WERI-Rb-1 (cell line): ENCODE data around the gene AFAP1.

Source experiments
- DNase-seq: peaks from one replicate; pipeline ENCODE4 v3.0.0-alpha.2; 2020
- H3K27ac ChIP-seq: fragments of 250-450 bp; sonication (Bioruptor Pico); 2 replicates; pipeline ENCODE4 v1.5.1; 2020; ENCODE audit warnings: mild to moderate bottlenecking, moderate library complexity
- H3K27me3 ChIP-seq: fragments of 250-450 bp; sonication (Bioruptor Pico); 2 replicates; pipeline ENCODE4 v1.5.1; 2021; ENCODE audit warnings: mild to moderate bottlenecking, low read depth, moderate library complexity; ENCODE audit not compliant: insufficient read depth, severe bottlenecking
- H3K36me3 ChIP-seq: fragments of 250-450 bp; sonication (Bioruptor Pico); 2 replicates; pipeline ENCODE4 v1.5.1; 2020; ENCODE audit warnings: mild to moderate bottlenecking, moderate library complexity
- H3K4me3 ChIP-seq: 2 replicates; pipeline ENCODE4 v1.5.1; 2011; ENCODE audit warnings: low read depth, mild to moderate bottlenecking, control low read depth, low read length
- H3K9me3 ChIP-seq: fragments of 250-450 bp; sonication (Bioruptor Pico); 2 replicates; pipeline ENCODE4 v1.5.1; 2021; ENCODE audit warnings: mild to moderate bottlenecking, moderate library complexity; ENCODE audit not compliant: severe bottlenecking
- CTCF ChIP-seq: IDR thresholded peaks from 2 replicates; pipeline ENCODE4 v1.5.1; 2011; ENCODE audit warnings: low read depth, mild to moderate bottlenecking, control low read depth, inconsistent platforms, low read length

The AFAP1 gene

GRCh38 chr4:7978907-7979651 lies 39.4 kb upstream of the AFAP1 start:
- no peak for DNase-seq
- TF ChIP-seq CTCF = no peak
- no peak overlapping the region for H3K27ac ChIP-seq

GRCh38 chr4:7978489-7978888 lies 38.8 kb upstream of the AFAP1 start:
- Histone ChIP-seq H3K36me3 (no peaks in the 10 kb centered on the region), H3K27me3 (no peaks in the 10 kb centered on the region), H3K9me3 (no peaks in the 10 kb centered on the region), H3K4me3 (no peak overlapping the region), H3K27ac (no peak overlapping the region)
- no peak for DNase-seq
- no peak for TF ChIP-seq CTCF

More at GRCh38 chr4:7978907-7979651, 39.4 kb upstream of the AFAP1 start:
- Histone ChIP-seq H3K4me3 (no peak overlapping the region), H3K27me3 (no peaks in the 10 kb centered on the region), H3K36me3 (no peaks in the 10 kb centered on the region), H3K9me3 (no peaks in the 10 kb centered on the region)

GRCh38 chr4:7976634-7977033 lies 37.0 kb upstream of the AFAP1 start:
- TF ChIP-seq CTCF = no peak
- Histone ChIP-seq H3K36me3 (no peaks in the 10 kb centered on the region), H3K27ac (no peak overlapping the region), H3K9me3 (no peaks in the 10 kb centered on the region), H3K27me3 (no peaks in the 10 kb centered on the region), H3K4me3 (no peak overlapping the region)
- no peak for DNase-seq

GRCh38 chr4:7976025-7976424 lies 36.4 kb upstream of the AFAP1 start:
- TF ChIP-seq CTCF = no peak
- Histone ChIP-seq H3K4me3 (no peak overlapping the region), H3K27ac (no peak overlapping the region), H3K27me3 (no peaks in the 10 kb centered on the region), H3K36me3 (no peaks in the 10 kb centered on the region), H3K9me3 (no peaks in the 10 kb centered on the region)
- DNase-seq = no peak

- no peak for TF ChIP-seq CTCF
- no peak overlapping the region for H3K4me3 ChIP-seq
- H3K27me3 ChIP-seq = no peaks in the 10 kb centered on the region
- no peak overlapping the region for H3K27ac ChIP-seq
- H3K9me3 ChIP-seq = no peaks in the 10 kb centered on the region
- DNase-seq = no peak
- H3K36me3 ChIP-seq = no peaks in the 10 kb centered on the region
These were observed 34.8 kb upstream of the AFAP1 start for GRCh38 chr4:7974425-7974824.

- TF ChIP-seq CTCF = no peak
- Histone ChIP-seq H3K27me3 (no peaks in the 10 kb centered on the region), H3K4me3 (no peak overlapping the region), H3K36me3 (no peaks in the 10 kb centered on the region), H3K27ac (no peak overlapping the region), H3K9me3 (no peaks in the 10 kb centered on the region)
- DNase-seq = no peak
These were observed 33.9 kb upstream of the AFAP1 start for GRCh38 chr4:7973545-7973981.
